B cell (primary cell): ENCODE measurements around the gene PRKN. TPM values are rescaled to one million over a fixed set of nuclear protein-coding genes. Genes with fewer than 3 reads are reported as not detected.

Experiments used
- ATAC-seq: fragments of 200-7000 bp; cut with Tn5 transposase; one replicate; pipeline ENCODE4 v1.10.0; 2021; ENCODE audit warnings: low read depth, mild to moderate bottlenecking, moderate number of reproducible peaks, moderate library complexity
- CTCF ChIA-PET: fragments of 350-600 bp; sonication (Branson Sonifier 250); formaldehyde crosslinking; loops from one replicate; lab custom pipeline; 2021; ENCODE audit warnings: antibody characterized with exemption, inconsistent platforms; lab: Charles Lee
- POLR2A ChIA-PET: fragments of 350-600 bp; sonication (Branson Sonifier 250); formaldehyde crosslinking; loops from one replicate; lab custom pipeline; 2021; ENCODE audit warnings: antibody characterized with exemption; lab: Charles Lee
- DNase-seq: peaks from one replicate; pipeline ENCODE4 v3.0.0; 2013
- H2AFZ ChIP-seq: 2 replicates; pipeline ENCODE4 v1.6.1; 2012; ENCODE audit warnings: mild to moderate bottlenecking, low read depth, low read length; ENCODE audit not compliant: insufficient read depth, poor library complexity, severe bottlenecking
- H3K27ac ChIP-seq, 2 donors: 1 replicate in 1 of 2; 2 replicates in 1 of 2; pipeline ENCODE4 v1.5.1; 2012 to 2013; ENCODE audit warnings: low read length in 2 of 2, mild to moderate bottlenecking in 2 of 2, moderate library complexity in 1 of 2
- H3K27me3 ChIP-seq, 4 experiments: fragments of 200-600 bp in 1 of 4; sonication (generic) in 1 of 4; replicated peaks in 1 of 4; 1 replicate in 2 of 4; 2 replicates in 2 of 4; pipeline versions ENCODE4 v1.6.1 to v1.7.0; 2013 to 2016; ENCODE audit warnings: low read length in 3 of 4, mild to moderate bottlenecking in 2 of 4, mixed read lengths in 1 of 4, moderate library complexity in 1 of 4; ENCODE audit not compliant: insufficient read depth in 4 of 4, control insufficient read depth in 3 of 4; ENCODE audit errors: control extremely low read depth in 1 of 4
- H3K36me3 ChIP-seq, 2 experiments: replicated peaks in 1 of 2; 1 replicate in 1 of 2; 2 replicates in 1 of 2; pipeline versions ENCODE4 v1.6.1 to v1.7.1; 2013; ENCODE audit warnings: low read length in 1 of 2; ENCODE audit not compliant: insufficient read depth in 2 of 2, control insufficient read depth in 1 of 2; ENCODE audit errors: control extremely low read depth in 1 of 2, extremely low read depth in 1 of 2
- H3K4me1 ChIP-seq, 2 donors: fragments of 200-600 bp in 1 of 2; sonication (generic) in 1 of 2; 1 replicate in 1 of 2; 2 replicates in 1 of 2; pipeline versions ENCODE4 v1.5.1 to v1.6.1; 2013 to 2017; ENCODE audit warnings: low read length in 2 of 2; ENCODE audit not compliant: control insufficient read depth in 2 of 2, insufficient read depth in 2 of 2
- H3K4me2 ChIP-seq: replicated peaks from 2 replicates; pipeline ENCODE3; 2012; ENCODE audit warnings: mild to moderate bottlenecking, low read depth, low read length; ENCODE audit not compliant: poor library complexity, severe bottlenecking
- H3K4me3 ChIP-seq, 5 experiments: fragments of 200-600 bp in 1 of 5; sonication (generic) in 1 of 5; 1 replicate in 3 of 5; 2 replicates in 2 of 5; pipeline versions ENCODE4 v1.5.1 to v1.7.0; 2011 to 2016; ENCODE audit warnings: low read length in 4 of 5, mild to moderate bottlenecking in 4 of 5, low read depth in 2 of 5, control low read depth in 1 of 5, moderate library complexity in 1 of 5; ENCODE audit not compliant: insufficient read depth in 1 of 5; ENCODE audit errors: control extremely low read depth in 1 of 5, extremely low read depth in 1 of 5
- H3K79me2 ChIP-seq: fragments of 200-600 bp; sonication (generic); one replicate; pipeline ENCODE4 v1.6.0; 2016; ENCODE audit warnings: low read length; ENCODE audit not compliant: control insufficient read depth, insufficient read depth
- H3K9ac ChIP-seq: fragments of 200-600 bp; sonication (generic); 2 replicates; pipeline ENCODE4 v1.6.1; 2017; ENCODE audit warnings: mild to moderate bottlenecking, low read length, moderate library complexity
- H3K9me3 ChIP-seq, 3 donors: one replicate each; pipeline versions ENCODE4 v1.6.1 to v1.7.1; 2013; ENCODE audit warnings: low read length in 2 of 3; ENCODE audit not compliant: control insufficient read depth in 2 of 3, insufficient read depth in 1 of 3; ENCODE audit errors: control extremely low read depth in 1 of 3
- H4K20me1 ChIP-seq: 2 replicates; pipeline ENCODE4 v1.6.0; 2012; ENCODE audit warnings: mild to moderate bottlenecking, low read length; ENCODE audit not compliant: insufficient read depth, control insufficient read depth, poor library complexity, severe bottlenecking
- H3K27ac Mint-ChIP-seq: one replicate; pipeline ENCODE4 v1.8.0; 2021; ENCODE audit warnings: mixed read lengths
- H3K27me3 Mint-ChIP-seq: one replicate; pipeline ENCODE4 v1.8.0; 2021; ENCODE audit warnings: mixed read lengths
- H3K4me1 Mint-ChIP-seq: one replicate; pipeline ENCODE4 v1.8.0; 2021; ENCODE audit warnings: mixed read lengths
- H3K4me3 Mint-ChIP-seq: one replicate; pipeline ENCODE4 v1.8.0; 2021; ENCODE audit warnings: mixed read lengths
- H3K9me3 Mint-ChIP-seq: one replicate; pipeline ENCODE4 v1.8.0; 2022; ENCODE audit warnings: mixed read lengths; ENCODE audit not compliant: insufficient read depth
- EZH2 ChIP-seq: IDR thresholded peaks from 2 replicates; pipeline ENCODE4 v1.6.1; 2012; ENCODE audit warnings: borderline replicate concordance, low read depth, mild to moderate bottlenecking, moderate library complexity, low read length; ENCODE audit not compliant: insufficient read depth, poor library complexity, severe bottlenecking
- WGBS: methylation state at CpG from one replicate; pipeline ENCODE4 v1.1.5; 2013; ENCODE audit warnings: missing lambda C conversion rate; ENCODE audit not compliant: insufficient coverage; 5-methylcytosine and 5-hydroxymethylcytosine counted together
- intact Hi-C: fragments of 100-400 bp; cut with micrococcal nuclease; formaldehyde crosslinking; loops from one replicate; pipeline ENCODE4 v1.10.0; 2022
- polyA plus RNA-seq: library from polyadenylated mRNA; depleted of rRNA; stranded (reverse); fragments of >200 nt; gene quantifications from 2 replicates; pipeline ENCODE4 v1.2.3, GENCODE V29; 2012
- total RNA-seq, 2 donors: library from RNA; stranded (reverse); fragments of 120-200 nt in 1 of 2; gene quantifications; 1 replicate in 1 of 2; 2 replicates in 1 of 2; pipeline versions ENCODE4 v1.2.3 to v1.2.4, GENCODE V29; 2013 to 2022
- TF ChIP-seq, protein P1 (sequence below): fragments of 200-600 bp; IDR thresholded peaks from one replicate; pipeline ENCODE4 v1.8.0; 2022; ENCODE audit warnings: antibody characterized with exemption, mild to moderate bottlenecking

The PRKN gene
- total and polyA plus RNA-seq, 2 donors (not counting 1 experiment from before 2014, with no cell fraction given) = 1.6 to 6.2 TPM

GRCh38 chr6:162369091-162369490 lies 358.5 kb downstream of the PRKN start:
- Histone ChIP-seq H3K27me3 (no peaks in the 10 kb centered on the region), H4K20me1 (no peaks in the 10 kb centered on the region), H3K36me3 (no peaks in the 10 kb centered on the region), H3K9me3 (peaks cover 0 to 9% (median 0%) of the 10 kb centered on the region in 3 donors), H3K27ac (no peak overlapping the region), H3K9ac (no peak overlapping the region), H2AFZ (no peak overlapping the region), H3K4me2 (no peak overlapping the region), H3K79me2 (no peaks in the 10 kb centered on the region), H3K4me1 (no peaks in the 10 kb centered on the region), H3K4me3 (no peak overlapping the region)
- DNase-seq (no peak), ATAC-seq (no peak)
- intact Hi-C loops = no loop called here
- Mint-ChIP-seq H3K4me1 (no peaks in the 10 kb centered on the region), H3K4me3 (no peak overlapping the region), H3K27me3 (no peaks in the 10 kb centered on the region), H3K27ac (no peak overlapping the region), H3K9me3 (no peaks in the 10 kb centered on the region)
- ChIA-PET POLR2A (no interaction called here), CTCF (no interaction called here)
- TF ChIP-seq, protein P1, sequence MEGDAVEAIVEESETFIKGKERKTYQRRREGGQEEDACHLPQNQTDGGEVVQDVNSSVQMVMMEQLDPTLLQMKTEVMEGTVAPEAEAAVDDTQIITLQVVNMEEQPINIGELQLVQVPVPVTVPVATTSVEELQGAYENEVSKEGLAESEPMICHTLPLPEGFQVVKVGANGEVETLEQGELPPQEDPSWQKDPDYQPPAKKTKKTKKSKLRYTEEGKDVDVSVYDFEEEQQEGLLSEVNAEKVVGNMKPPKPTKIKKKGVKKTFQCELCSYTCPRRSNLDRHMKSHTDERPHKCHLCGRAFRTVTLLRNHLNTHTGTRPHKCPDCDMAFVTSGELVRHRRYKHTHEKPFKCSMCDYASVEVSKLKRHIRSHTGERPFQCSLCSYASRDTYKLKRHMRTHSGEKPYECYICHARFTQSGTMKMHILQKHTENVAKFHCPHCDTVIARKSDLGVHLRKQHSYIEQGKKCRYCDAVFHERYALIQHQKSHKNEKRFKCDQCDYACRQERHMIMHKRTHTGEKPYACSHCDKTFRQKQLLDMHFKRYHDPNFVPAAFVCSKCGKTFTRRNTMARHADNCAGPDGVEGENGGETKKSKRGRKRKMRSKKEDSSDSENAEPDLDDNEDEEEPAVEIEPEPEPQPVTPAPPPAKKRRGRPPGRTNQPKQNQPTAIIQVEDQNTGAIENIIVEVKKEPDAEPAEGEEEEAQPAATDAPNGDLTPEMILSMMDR = no peak
- TF ChIP-seq EZH2 = no peak
- WGBS = no CpG with 5 or more reads among the region's 2 CpGs

- Histone ChIP-seq H3K9me3 (peaks cover 0 to 5% (median 0%) of the 10 kb centered on the region in 3 donors), H3K27me3 (no peaks in the 10 kb centered on the region), H3K4me2 (no peak overlapping the region), H3K79me2 (no peaks in the 10 kb centered on the region), H3K9ac (no peak overlapping the region), H3K36me3 (no peaks in the 10 kb centered on the region), H2AFZ (no peak overlapping the region), H3K4me1 (no peaks in the 10 kb centered on the region), H3K4me3 (no peak overlapping the region), H3K27ac (no peak overlapping the region), H4K20me1 (no peaks in the 10 kb centered on the region)
- WGBS = 85% methylated on average over 2 of the region's 4 CpGs
- H3K4me3 Mint-ChIP-seq = no peak overlapping the region
- no peak for ATAC-seq
- no peaks in the 10 kb centered on the region for H3K27me3 Mint-ChIP-seq
- TF ChIP-seq EZH2 = no peak
- TF ChIP-seq, protein P1 = no peak
- intact Hi-C loops = no loop called here
- H3K9me3 Mint-ChIP-seq = no peaks in the 10 kb centered on the region
- H3K27ac Mint-ChIP-seq = no peak overlapping the region
- ChIA-PET POLR2A (no interaction called here), CTCF (no interaction called here)
- H3K4me1 Mint-ChIP-seq = no peaks in the 10 kb centered on the region
- no peak for DNase-seq
These were observed 363.1 kb downstream of the PRKN start for GRCh38 chr6:162364488-162364887.
